ENCODE results near the gene GLCE.
"Not testable (repeated sequence)": the region's sequence is repeated elsewhere in the genome, so short reads cannot be mapped to it uniquely, and the experiment has no call there.

GLCE gene

GRCh38 chr15:69146724-69147435 is 13.6 kb upstream of the GLCE start:
- ATAC-seq = no peak
- H3K9me3 Mint-ChIP-seq = no peaks in the 10 kb centered on the region
- no peaks in the 10 kb centered on the region for H3K4me1 Mint-ChIP-seq

GRCh38 chr15:69148465-69148864 is 12.0 kb upstream of the GLCE start:
- Mint-ChIP-seq H3K9me3 (no peaks in the 10 kb centered on the region), H3K27ac (no peak overlapping the region), H3K36me3 (no peaks in the 10 kb centered on the region), H3K4me1 (no peaks in the 10 kb centered on the region), H3K4me3 (no peak overlapping the region)
- no peak for ATAC-seq
- no peak for DNase-seq (ENCODE audit: low spot score in 2 of 2)

More at GRCh38 chr15:69146724-69147435, 13.6 kb upstream of the GLCE start:
- no peak for DNase-seq (ENCODE audit: low spot score in 2 of 2)
- H3K4me3 Mint-ChIP-seq = no peak overlapping the region
- no peaks in the 10 kb centered on the region for H3K36me3 Mint-ChIP-seq
- H3K27ac Mint-ChIP-seq = no peak overlapping the region

GRCh38 chr15:69149163-69149562 is 11.3 kb upstream of the GLCE start:
- Mint-ChIP-seq H3K27ac (no peak overlapping the region), H3K4me3 (no peak overlapping the region), H3K4me1 (no peaks in the 10 kb centered on the region), H3K36me3 (no peaks in the 10 kb centered on the region), H3K9me3 (no peaks in the 10 kb centered on the region)
- no peak for ATAC-seq
- no peak for DNase-seq (ENCODE audit: low spot score in 2 of 2)

GRCh38 chr15:69149803-69150202 is 10.6 kb upstream of the GLCE start:
- Mint-ChIP-seq H3K4me3 (no peak overlapping the region), H3K27ac (no peak overlapping the region), H3K4me1 (no peaks in the 10 kb centered on the region), H3K9me3 (no peaks in the 10 kb centered on the region), H3K36me3 (no peaks in the 10 kb centered on the region)
- ATAC-seq = no peak
- no peak for DNase-seq (ENCODE audit: low spot score in 2 of 2)

- Mint-ChIP-seq H3K9me3 (no peaks in the 10 kb centered on the region), H3K4me1 (no peaks in the 10 kb centered on the region), H3K4me3 (no peak overlapping the region), H3K27ac (no peak overlapping the region), H3K36me3 (no peaks in the 10 kb centered on the region)
- no peak for DNase-seq (ENCODE audit: low spot score in 2 of 2)
- no peak for ATAC-seq
These were observed 10.1 kb upstream of the GLCE start for GRCh38 chr15:69150336-69150735.

GRCh38 chr15:69150841-69151240 is 9.6 kb upstream of the GLCE start:
- Mint-ChIP-seq H3K36me3 (no peaks in the 10 kb centered on the region), H3K9me3 (no peaks in the 10 kb centered on the region), H3K4me1 (no peaks in the 10 kb centered on the region), H3K4me3 (no peak overlapping the region), H3K27ac (no peak overlapping the region)
- no peak for DNase-seq (ENCODE audit: low spot score in 2 of 2)
- no peak for ATAC-seq

GRCh38 chr15:69153046-69153445 is 7.4 kb upstream of the GLCE start:
- no peak for ATAC-seq
- no peaks in the 10 kb centered on the region for H3K36me3 Mint-ChIP-seq
- no peaks in the 10 kb centered on the region for H3K9me3 Mint-ChIP-seq
- no peak overlapping the region for H3K4me3 Mint-ChIP-seq
- H3K4me1 Mint-ChIP-seq = no peaks in the 10 kb centered on the region
- H3K27ac Mint-ChIP-seq = no peak overlapping the region
- no peak for DNase-seq (ENCODE audit: low spot score in 2 of 2)

GRCh38 chr15:69153587-69153986 is 6.8 kb upstream of the GLCE start:
- not testable (repeated sequence) for H3K36me3 Mint-ChIP-seq; DNase-seq (ENCODE audit: low spot score in 2 of 2); H3K4me1 Mint-ChIP-seq; H3K27ac Mint-ChIP-seq; H3K9me3 Mint-ChIP-seq; ATAC-seq; H3K4me3 Mint-ChIP-seq

- no peak overlapping the region for H3K4me3 Mint-ChIP-seq
- H3K9me3 Mint-ChIP-seq = no peaks in the 10 kb centered on the region
- ATAC-seq (no peak), DNase-seq (ENCODE audit: low spot score in 2 of 2) (no peak)
- no peak overlapping the region for H3K27ac Mint-ChIP-seq
- no peaks in the 10 kb centered on the region for H3K36me3 Mint-ChIP-seq
- no peaks in the 10 kb centered on the region for H3K4me1 Mint-ChIP-seq
These were observed 6.4 kb upstream of the GLCE start for GRCh38 chr15:69154078-69154477.

GRCh38 chr15:69154684-69155083 is 5.8 kb upstream of the GLCE start:
- no peaks in the 10 kb centered on the region for H3K36me3 Mint-ChIP-seq
- H3K9me3 Mint-ChIP-seq = no peaks in the 10 kb centered on the region
- no peak overlapping the region for H3K4me3 Mint-ChIP-seq
- no peak for ATAC-seq
- H3K4me1 Mint-ChIP-seq = no peaks in the 10 kb centered on the region
- H3K27ac Mint-ChIP-seq = no peak overlapping the region
- DNase-seq (ENCODE audit: low spot score in 2 of 2) = no peak

GRCh38 chr15:69156736-69157381 is 3.6 kb upstream of the GLCE start:
- no peak for DNase-seq (ENCODE audit: low spot score in 2 of 2)
- Mint-ChIP-seq H3K27ac (no peak overlapping the region), H3K4me1 (peaks cover 11% of the 10 kb centered on the region), H3K9me3 (no peaks in the 10 kb centered on the region), H3K36me3 (no peaks in the 10 kb centered on the region), H3K4me3 (no peak overlapping the region)
- ATAC-seq = no peak

GRCh38 chr15:69158201-69158842 is 2.1 kb upstream of the GLCE start:
- Mint-ChIP-seq H3K9me3 (no peaks in the 10 kb centered on the region), H3K4me3 (no peak overlapping the region), H3K4me1 (peaks cover 11% of the 10 kb centered on the region)

GRCh38 chr15:69158843-69159240 is 1.6 kb upstream of the GLCE start:
- ATAC-seq = no peak
- no peak for DNase-seq (ENCODE audit: low spot score in 2 of 2)
- no peak overlapping the region for H3K27ac Mint-ChIP-seq
- H3K36me3 Mint-ChIP-seq = no peaks in the 10 kb centered on the region
- H3K4me1 Mint-ChIP-seq = peaks cover 11% of the 10 kb centered on the region
- H3K4me3 Mint-ChIP-seq = peak overlapping the region; percentile 92
- no peaks in the 10 kb centered on the region for H3K9me3 Mint-ChIP-seq

More at GRCh38 chr15:69158201-69158842, 2.1 kb upstream of the GLCE start:
- Mint-ChIP-seq H3K27ac (no peak overlapping the region), H3K36me3 (no peaks in the 10 kb centered on the region)
- ATAC-seq (no peak), DNase-seq (ENCODE audit: low spot score in 2 of 2) (no peak)

- Mint-ChIP-seq H3K4me3 (peak overlapping the region; percentile 92), H3K27ac (peak overlapping the region; percentile 81), H3K4me1 (peaks cover 11% of the 10 kb centered on the region), H3K36me3 (no peaks in the 10 kb centered on the region), H3K9me3 (no peaks in the 10 kb centered on the region)
- no peak for ATAC-seq
- DNase-seq (ENCODE audit: low spot score in 2 of 2) = no peak
These were observed 662 bp upstream of the GLCE start for GRCh38 chr15:69159805-69160140.

GRCh38 chr15:69161079-69161877 is 843 bp downstream of the GLCE start:
- ATAC-seq = peak; percentile 3
- Mint-ChIP-seq H3K36me3 (no peaks in the 10 kb centered on the region), H3K27ac (peak overlapping the region; percentile 81), H3K9me3 (no peaks in the 10 kb centered on the region), H3K4me3 (peak overlapping the region; percentile 92), H3K4me1 (peaks cover 16% of the 10 kb centered on the region)
- DNase-seq (ENCODE audit: low spot score in 2 of 2) = peak; percentile 15 to 64
